HS-5 (cell line): ENCODE data around the gene APCDD1L.

Source experiments
- DNase-seq: peaks from one replicate; pipeline ENCODE4 v3.0.0-alpha.2; 2012; ENCODE audit warnings: low read depth

Gene APCDD1L

GRCh38 chr20:58545565-58546415 lies 30.6 kb upstream of the APCDD1L start:
- no peak for DNase-seq

GRCh38 chr20:58544891-58545290 lies 29.7 kb upstream of the APCDD1L start:
- DNase-seq, result no peak

DNA sequence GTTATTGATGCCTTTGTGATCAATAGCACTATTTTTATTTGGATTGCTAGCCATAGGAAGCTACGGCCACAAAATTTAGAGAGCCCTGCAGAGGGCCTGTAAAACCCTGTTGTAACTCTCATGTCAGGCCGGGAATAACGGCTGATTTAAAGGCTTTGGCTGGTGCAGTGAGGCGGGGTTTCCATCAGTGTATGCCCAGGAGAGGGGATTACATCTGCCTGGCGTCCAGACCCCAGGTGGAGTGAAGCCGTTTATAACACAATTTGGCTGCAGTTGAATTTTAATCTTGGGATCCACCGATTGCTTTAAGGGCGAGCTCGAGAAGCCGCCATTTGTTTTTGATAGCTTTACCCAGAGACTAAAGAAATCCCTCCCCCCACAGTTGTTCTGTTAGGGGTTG lies 29.1 kb upstream of the APCDD1L start:
- DNase-seq, result no peak

DNA sequence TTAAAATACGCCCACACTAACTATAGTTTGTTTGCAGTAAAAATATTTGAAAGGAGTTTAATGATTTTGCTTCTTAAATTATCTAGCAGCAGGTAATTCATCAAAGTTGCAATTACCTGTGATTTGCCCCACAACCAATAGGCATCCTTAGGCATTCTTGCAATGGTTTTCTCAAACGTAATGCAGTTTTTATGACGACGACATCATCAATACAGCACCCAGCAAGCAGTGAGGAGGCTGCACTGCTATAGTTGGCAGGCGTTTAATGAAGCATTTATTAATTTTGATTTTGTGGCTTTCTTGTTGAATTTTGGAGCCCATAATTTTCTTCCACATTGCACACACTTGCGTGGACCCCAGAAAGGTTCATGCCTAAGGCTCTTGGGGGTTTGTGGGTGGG lies 28.1 kb upstream of the APCDD1L start:
- DNase-seq, result no peak

GRCh38 chr20:58542411-58543095 lies 27.4 kb upstream of the APCDD1L start:
- DNase-seq, result no peak

GRCh38 chr20:58542034-58542410 lies 26.8 kb upstream of the APCDD1L start:
- DNase-seq, result peak; percentile 62

DNA sequence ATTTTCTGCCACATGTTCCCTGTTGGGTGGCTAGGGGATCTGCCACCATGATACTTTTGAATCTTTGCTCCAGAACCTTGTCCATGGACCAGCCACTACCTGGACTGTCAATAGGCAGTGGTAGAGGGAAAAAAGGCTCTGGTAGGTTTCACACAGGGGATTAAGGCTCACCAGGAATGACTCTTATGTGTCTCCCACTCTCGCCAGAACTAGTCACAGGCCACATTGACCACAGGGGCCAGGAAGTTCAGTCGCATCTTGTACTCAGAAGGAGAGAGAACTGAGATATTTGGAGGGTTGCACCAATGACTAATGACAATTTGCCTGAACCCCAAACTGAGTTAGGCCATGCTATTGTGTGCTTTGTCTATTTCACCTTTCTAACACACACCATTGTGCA lies 23.6 kb upstream of the APCDD1L start:
- no peak for DNase-seq

GRCh38 chr20:58537831-58538230 lies 22.6 kb upstream of the APCDD1L start:
- DNase-seq, result no peak

DNA sequence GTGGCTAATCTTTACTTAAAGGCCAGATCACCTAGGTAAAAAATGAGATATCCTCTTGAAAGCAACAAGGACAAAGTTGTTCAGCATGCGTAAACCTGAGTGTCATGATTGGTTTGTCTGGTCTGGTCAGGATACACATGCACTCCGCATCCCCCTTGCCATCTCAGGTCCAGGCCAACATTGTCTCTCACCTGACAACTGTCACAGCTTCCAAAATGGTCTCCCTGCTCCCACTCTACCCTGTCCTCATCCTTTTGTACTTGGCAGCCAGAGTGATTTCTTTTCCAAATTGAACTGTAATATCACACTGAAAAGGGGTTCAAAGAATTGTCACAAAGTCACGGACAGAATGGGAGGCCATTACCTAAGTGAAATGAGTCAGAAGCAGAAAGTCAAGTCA lies 21.1 kb upstream of the APCDD1L start:
- no peak for DNase-seq

- no peak for DNase-seq
Observed at GRCh38 chr20:58531657-58532056, 16.5 kb upstream of the APCDD1L start.

DNA sequence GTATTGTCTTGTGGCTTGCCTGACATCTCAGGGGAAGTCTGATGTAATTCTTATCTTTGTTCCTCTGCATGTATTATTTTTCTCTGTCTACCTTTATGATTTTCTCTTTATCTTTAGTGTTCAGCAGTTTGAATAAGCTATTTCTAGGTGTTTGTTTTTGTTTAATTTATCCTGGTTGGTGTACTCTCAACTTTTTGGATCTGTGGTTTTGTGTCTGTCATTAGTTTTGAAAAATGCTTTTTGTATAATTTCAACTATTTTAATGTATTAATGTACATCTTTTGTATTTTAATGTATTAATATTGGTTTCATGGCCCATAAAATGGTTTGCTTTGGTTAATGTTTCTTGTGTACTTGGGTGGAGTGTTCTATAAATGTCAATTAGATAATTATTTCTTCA lies 15.9 kb upstream of the APCDD1L start:
- DNase-seq, result no peak

GRCh38 chr20:58528412-58528811 lies 13.2 kb upstream of the APCDD1L start:
- DNase-seq, result no peak

DNA sequence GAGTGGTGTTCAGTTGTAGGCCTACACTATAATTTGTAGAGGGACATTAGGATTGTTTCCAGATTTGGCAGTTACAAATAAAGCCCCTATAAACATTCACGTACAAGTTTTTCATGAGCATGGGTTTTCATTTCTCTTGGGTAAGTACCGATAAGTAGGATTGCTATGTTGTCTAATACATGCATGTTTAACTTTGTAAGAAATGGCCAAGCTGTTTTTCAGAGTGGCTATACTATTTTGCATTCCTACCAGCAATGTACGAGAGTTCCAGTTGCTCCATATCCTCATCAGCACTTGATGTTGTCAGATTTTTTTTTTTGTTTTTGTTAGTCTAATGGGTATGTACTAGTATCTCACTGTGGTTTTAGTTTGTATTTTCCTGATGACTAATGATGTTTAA lies 11.2 kb upstream of the APCDD1L start:
- no peak for DNase-seq

GRCh38 chr20:58524814-58525213 lies 9.6 kb upstream of the APCDD1L start:
- peak; percentile 85 for DNase-seq

DNA sequence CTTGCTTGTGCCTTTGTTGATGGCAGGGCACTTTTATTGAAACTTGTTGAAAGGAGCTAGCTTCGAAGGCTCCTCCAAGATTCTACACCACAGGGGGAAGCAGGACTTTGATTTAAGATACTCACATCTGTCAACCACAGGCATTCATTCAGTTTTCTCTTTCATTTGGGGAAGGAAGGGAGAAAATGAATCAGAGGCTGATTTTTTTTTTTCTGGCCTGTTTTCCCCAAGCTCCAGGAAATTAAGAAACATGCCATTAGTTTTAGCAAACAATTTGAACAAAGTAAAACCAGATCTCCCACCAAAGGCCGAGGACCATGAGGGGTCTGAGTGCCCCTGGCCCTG lies 8.7 kb upstream of the APCDD1L start:
- DNase-seq, result no peak

- DNase-seq, result no peak
Observed at GRCh38 chr20:58523072-58523970, 8.1 kb upstream of the APCDD1L start.

GRCh38 chr20:58522666-58523065 lies 7.5 kb upstream of the APCDD1L start:
- no peak for DNase-seq

GRCh38 chr20:58521763-58522162 lies 6.6 kb upstream of the APCDD1L start:
- DNase-seq, result no peak

- DNase-seq, result no peak
Observed at GRCh38 chr20:58519940-58520712, 4.9 kb upstream of the APCDD1L start.

DNA sequence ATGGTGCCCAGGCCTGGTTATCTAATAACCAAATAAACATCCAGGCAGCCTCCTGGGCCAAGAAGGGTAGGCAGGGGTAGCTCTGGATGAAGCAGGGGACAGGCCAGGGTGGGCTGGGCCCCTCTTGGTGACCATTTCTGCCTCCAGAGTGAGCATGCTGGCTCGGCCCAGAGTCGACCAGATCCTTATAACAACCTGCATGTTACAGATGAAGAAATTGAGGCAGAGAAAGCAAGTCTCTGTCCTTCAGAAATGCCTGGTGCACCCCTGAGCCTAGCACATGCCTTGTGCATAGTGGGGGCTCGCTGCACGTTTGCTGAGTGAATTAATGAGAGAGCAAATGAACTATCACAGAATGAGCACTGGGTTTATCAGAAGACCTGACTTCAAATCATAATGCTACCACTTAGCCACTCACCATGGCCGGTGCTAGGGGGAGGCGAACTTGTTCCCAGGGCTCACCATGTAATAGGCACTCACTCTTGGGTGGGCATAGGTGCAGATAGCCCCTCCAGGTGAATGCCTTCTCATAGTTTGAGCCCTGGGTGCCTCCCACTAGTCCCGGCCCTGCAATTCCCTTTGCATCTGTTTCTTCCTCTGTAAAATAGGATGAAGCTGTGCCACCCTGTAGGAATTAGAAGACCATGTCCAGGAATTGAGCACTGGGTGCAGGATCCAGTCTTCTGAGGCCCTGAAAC lies 3.8 kb upstream of the APCDD1L start:
- no peak for DNase-seq

GRCh38 chr20:58518387-58518786 lies 3.2 kb upstream of the APCDD1L start:
- no peak for DNase-seq
